ENCODE results near the gene CEP70. TPM values are rescaled to one million over a fixed set of nuclear protein-coding genes. Genes with fewer than 3 reads are reported as not detected.
"Not testable (repeated sequence)": the region's sequence is repeated elsewhere in the genome, so short reads cannot be mapped to it uniquely, and the experiment has no call there.

The CEP70 gene
- polyA plus RNA-seq, 1 donor (not counting 4 experiments of a cell fraction or from before 2014, with no cell fraction given) = 11.4 TPM

DNA sequence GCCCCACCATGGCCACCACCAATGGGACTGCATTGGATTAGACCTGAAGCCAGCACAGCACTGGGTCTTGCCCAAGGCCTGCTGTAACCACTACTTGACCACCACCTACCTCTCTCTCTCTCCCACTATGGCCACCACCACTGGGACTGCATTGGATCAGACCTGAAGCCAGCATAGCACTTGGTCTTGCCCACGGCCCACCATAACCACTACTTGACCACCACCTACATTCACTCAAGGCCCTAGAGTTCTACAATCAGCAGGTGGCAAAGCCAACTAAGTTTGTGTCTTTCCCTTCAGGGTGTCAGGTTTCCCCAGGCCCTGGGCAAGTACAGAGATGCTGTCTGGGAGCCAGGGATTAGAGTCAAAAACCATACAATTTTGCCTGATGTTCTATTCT lies 102.1 kb downstream of the CEP70 start:
- no peaks in the 10 kb centered on the region for H3K79me2 ChIP-seq (ENCODE audit: control insufficient read depth, insufficient read depth, low read length)
- FAIRE-seq (no peak), DNase-seq (ENCODE audit: low read depth, low spot score) (no peak)
- H3K9me3 ChIP-seq (ENCODE audit: control insufficient read depth, low read depth, low read length) = no peaks in the 10 kb centered on the region
- no peaks in the 10 kb centered on the region for H3K36me3 ChIP-seq (ENCODE audit: control insufficient read depth in 2 of 2, extremely low read depth in 1 of 2, insufficient read depth in 2 of 2, low read length in 2 of 2)
- H3K27ac ChIP-seq (ENCODE audit: control insufficient read depth, insufficient read depth, low read length) = no peak overlapping the region
- no peak for TF ChIP-seq EZH2 (IDR thresholded peaks at IDR 0.05; ENCODE audit: low read length)
- TF ChIP-seq, protein P1, sequence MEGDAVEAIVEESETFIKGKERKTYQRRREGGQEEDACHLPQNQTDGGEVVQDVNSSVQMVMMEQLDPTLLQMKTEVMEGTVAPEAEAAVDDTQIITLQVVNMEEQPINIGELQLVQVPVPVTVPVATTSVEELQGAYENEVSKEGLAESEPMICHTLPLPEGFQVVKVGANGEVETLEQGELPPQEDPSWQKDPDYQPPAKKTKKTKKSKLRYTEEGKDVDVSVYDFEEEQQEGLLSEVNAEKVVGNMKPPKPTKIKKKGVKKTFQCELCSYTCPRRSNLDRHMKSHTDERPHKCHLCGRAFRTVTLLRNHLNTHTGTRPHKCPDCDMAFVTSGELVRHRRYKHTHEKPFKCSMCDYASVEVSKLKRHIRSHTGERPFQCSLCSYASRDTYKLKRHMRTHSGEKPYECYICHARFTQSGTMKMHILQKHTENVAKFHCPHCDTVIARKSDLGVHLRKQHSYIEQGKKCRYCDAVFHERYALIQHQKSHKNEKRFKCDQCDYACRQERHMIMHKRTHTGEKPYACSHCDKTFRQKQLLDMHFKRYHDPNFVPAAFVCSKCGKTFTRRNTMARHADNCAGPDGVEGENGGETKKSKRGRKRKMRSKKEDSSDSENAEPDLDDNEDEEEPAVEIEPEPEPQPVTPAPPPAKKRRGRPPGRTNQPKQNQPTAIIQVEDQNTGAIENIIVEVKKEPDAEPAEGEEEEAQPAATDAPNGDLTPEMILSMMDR (optimal IDR thresholded peaks at IDR 0.05 in 1 of 3, IDR thresholded peaks at IDR 0.05 in 1 of 3, conservative IDR thresholded peaks at IDR 0.05 in 1 of 3; ENCODE audit: extremely low read depth in 1 of 3, insufficient read depth in 2 of 3, low read length in 3 of 3) = no peak
- no peaks in the 10 kb centered on the region for H3K9me1 ChIP-seq (ENCODE audit: control insufficient read depth, extremely low read depth, insufficient read depth, low read length)
- dilution Hi-C loops (cut with MboI; ENCODE audit: extremely low pct_ligation_motif_present, low sequenced_read_pairs) = no loop called here
- H3K9ac ChIP-seq (ENCODE audit: control insufficient read depth, extremely low read depth, insufficient read depth, low read length) = no peak overlapping the region
- no peaks in the 10 kb centered on the region for H4K20me1 ChIP-seq (ENCODE audit: control insufficient read depth, extremely low read depth, insufficient read depth, low read length)
- H3K27me3 ChIP-seq (ENCODE audit: control insufficient read depth, extremely low read depth, insufficient read depth, low read length) = no peaks in the 10 kb centered on the region
- peaks cover 19% of the 10 kb centered on the region for H3K4me1 ChIP-seq (ENCODE audit: control insufficient read depth, extremely low read depth, insufficient read depth, low read length)
- H2AFZ ChIP-seq (ENCODE audit: control insufficient read depth, low read length) = no peak overlapping the region
- no peak overlapping the region for H3K4me3 ChIP-seq (ENCODE audit: control insufficient read depth in 2 of 3, extremely low read depth in 1 of 3, insufficient read depth in 2 of 3, low read depth in 1 of 3, low read length in 3 of 3)
- H3K4me2 ChIP-seq (ENCODE audit: control insufficient read depth, extremely low read depth, insufficient read depth, low read depth, low read length) = no peak overlapping the region

DNA sequence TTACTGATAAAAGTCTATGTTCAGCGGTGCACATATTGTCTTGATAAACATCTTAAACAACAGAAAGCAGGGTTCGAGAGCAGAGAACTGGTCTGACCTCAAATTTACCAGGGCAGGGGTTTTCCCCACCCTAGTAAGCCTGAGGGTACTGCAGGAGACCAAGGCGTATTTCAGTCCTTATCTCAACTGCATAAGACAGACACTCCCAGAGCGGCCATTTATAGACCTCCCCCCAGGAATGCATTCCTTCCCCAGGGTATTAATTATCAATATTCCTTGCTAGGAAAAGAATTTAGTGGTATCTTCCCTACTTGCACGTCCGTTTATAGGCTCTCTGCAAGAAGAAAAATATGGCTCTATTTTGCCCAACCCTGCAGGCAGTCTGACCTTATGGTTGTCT lies 107.5 kb downstream of the CEP70 start:
- FAIRE-seq; H3K9me3 ChIP-seq (ENCODE audit: control insufficient read depth, low read depth, low read length); H4K20me1 ChIP-seq (ENCODE audit: control insufficient read depth, extremely low read depth, insufficient read depth, low read length); DNase-seq (ENCODE audit: low read depth, low spot score); dilution Hi-C loops (cut with MboI; ENCODE audit: extremely low pct_ligation_motif_present, low sequenced_read_pairs); H3K4me1 ChIP-seq (ENCODE audit: control insufficient read depth, extremely low read depth, insufficient read depth, low read length); H3K79me2 ChIP-seq (ENCODE audit: control insufficient read depth, insufficient read depth, low read length); H3K36me3 ChIP-seq (ENCODE audit: control insufficient read depth in 2 of 2, extremely low read depth in 1 of 2, insufficient read depth in 2 of 2, low read length in 2 of 2); H3K9ac ChIP-seq (ENCODE audit: control insufficient read depth, extremely low read depth, insufficient read depth, low read length); H3K27me3 ChIP-seq (ENCODE audit: control insufficient read depth, extremely low read depth, insufficient read depth, low read length); H3K27ac ChIP-seq (ENCODE audit: control insufficient read depth, insufficient read depth, low read length); H3K9me1 ChIP-seq (ENCODE audit: control insufficient read depth, extremely low read depth, insufficient read depth, low read length); H2AFZ ChIP-seq (ENCODE audit: control insufficient read depth, low read length); H3K4me3 ChIP-seq (ENCODE audit: control insufficient read depth in 2 of 3, extremely low read depth in 1 of 3, insufficient read depth in 2 of 3, low read depth in 1 of 3, low read length in 3 of 3); H3K4me2 ChIP-seq (ENCODE audit: control insufficient read depth, extremely low read depth, insufficient read depth, low read depth, low read length): not testable (repeated sequence)

DNA sequence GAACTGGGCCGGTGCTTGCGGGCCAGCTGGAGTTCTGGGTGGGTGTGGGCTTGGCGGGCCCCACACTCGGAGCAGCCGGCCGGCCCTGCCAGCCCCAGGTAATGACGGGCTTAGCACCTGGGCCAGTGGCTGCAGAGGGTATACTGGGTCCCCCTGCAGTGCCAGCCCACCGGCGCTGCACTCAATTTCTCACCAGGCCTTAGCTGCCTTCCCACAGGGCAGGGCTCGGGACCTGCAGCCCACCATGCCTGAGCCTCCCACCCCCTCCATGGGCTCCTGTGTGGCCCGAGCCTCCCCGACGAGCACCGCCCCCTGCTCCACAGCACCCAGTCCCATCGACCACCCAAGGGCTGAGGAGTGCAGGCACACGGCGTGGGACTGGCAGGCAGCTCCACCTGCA lies 109.4 kb downstream of the CEP70 start:
- H3K9me3 ChIP-seq (ENCODE audit: control insufficient read depth, low read depth, low read length); H3K27me3 ChIP-seq (ENCODE audit: control insufficient read depth, extremely low read depth, insufficient read depth, low read length); H3K4me1 ChIP-seq (ENCODE audit: control insufficient read depth, extremely low read depth, insufficient read depth, low read length); H3K36me3 ChIP-seq (ENCODE audit: control insufficient read depth in 2 of 2, extremely low read depth in 1 of 2, insufficient read depth in 2 of 2, low read length in 2 of 2); H3K27ac ChIP-seq (ENCODE audit: control insufficient read depth, insufficient read depth, low read length); H3K9ac ChIP-seq (ENCODE audit: control insufficient read depth, extremely low read depth, insufficient read depth, low read length); H3K79me2 ChIP-seq (ENCODE audit: control insufficient read depth, insufficient read depth, low read length); DNase-seq (ENCODE audit: low read depth, low spot score); H3K4me3 ChIP-seq (ENCODE audit: control insufficient read depth in 2 of 3, extremely low read depth in 1 of 3, insufficient read depth in 2 of 3, low read depth in 1 of 3, low read length in 3 of 3); H2AFZ ChIP-seq (ENCODE audit: control insufficient read depth, low read length); H3K4me2 ChIP-seq (ENCODE audit: control insufficient read depth, extremely low read depth, insufficient read depth, low read depth, low read length); H4K20me1 ChIP-seq (ENCODE audit: control insufficient read depth, extremely low read depth, insufficient read depth, low read length); H3K9me1 ChIP-seq (ENCODE audit: control insufficient read depth, extremely low read depth, insufficient read depth, low read length); FAIRE-seq; dilution Hi-C loops (cut with MboI; ENCODE audit: extremely low pct_ligation_motif_present, low sequenced_read_pairs): not testable (repeated sequence)
